B cell (primary cell): ENCODE results near the gene KPNA3.

Experiments used
- CTCF ChIP-seq: fragments of 200-600 bp; IDR thresholded peaks from one replicate; pipeline ENCODE4 v1.8.0; 2022; ENCODE audit warnings: antibody characterized with exemption, mild to moderate bottlenecking
- EZH2 ChIP-seq: IDR thresholded peaks from 2 replicates; pipeline ENCODE4 v1.6.1; 2012; ENCODE audit warnings: borderline replicate concordance, low read depth, mild to moderate bottlenecking, moderate library complexity, low read length; ENCODE audit not compliant: insufficient read depth, poor library complexity, severe bottlenecking

GRCh38 chr13:49820591-49821215, 28.2 kb upstream of the KPNA3 start:
- TF ChIP-seq CTCF (no peak), EZH2 (no peak)
